WERI-Rb-1 (cell line): Measurements from ENCODE around the gene GFY.

Experiments
- DNase-seq: peaks from one replicate; pipeline ENCODE4 v3.0.0-alpha.2; 2020
- H3K27ac ChIP-seq: fragments of 250-450 bp; sonication (Bioruptor Pico); 2 replicates; pipeline ENCODE4 v1.5.1; 2020; ENCODE audit warnings: mild to moderate bottlenecking, moderate library complexity
- H3K27me3 ChIP-seq: fragments of 250-450 bp; sonication (Bioruptor Pico); 2 replicates; pipeline ENCODE4 v1.5.1; 2021; ENCODE audit warnings: mild to moderate bottlenecking, low read depth, moderate library complexity; ENCODE audit not compliant: insufficient read depth, severe bottlenecking
- H3K36me3 ChIP-seq: fragments of 250-450 bp; sonication (Bioruptor Pico); 2 replicates; pipeline ENCODE4 v1.5.1; 2020; ENCODE audit warnings: mild to moderate bottlenecking, moderate library complexity
- H3K4me3 ChIP-seq: 2 replicates; pipeline ENCODE4 v1.5.1; 2011; ENCODE audit warnings: low read depth, mild to moderate bottlenecking, control low read depth, low read length
- H3K9me3 ChIP-seq: fragments of 250-450 bp; sonication (Bioruptor Pico); 2 replicates; pipeline ENCODE4 v1.5.1; 2021; ENCODE audit warnings: mild to moderate bottlenecking, moderate library complexity; ENCODE audit not compliant: severe bottlenecking
- CTCF ChIP-seq: IDR thresholded peaks from 2 replicates; pipeline ENCODE4 v1.5.1; 2011; ENCODE audit warnings: low read depth, mild to moderate bottlenecking, control low read depth, inconsistent platforms, low read length

GFY gene

GRCh38 chr19:49409441-49410029 lies 15.7 kb upstream of the GFY start:
- Histone ChIP-seq H3K9me3 (no peaks in the 10 kb centered on the region), H3K36me3 (no peaks in the 10 kb centered on the region), H3K4me3 (no peak overlapping the region), H3K27ac (no peak overlapping the region), H3K27me3 (no peaks in the 10 kb centered on the region)
- TF ChIP-seq CTCF: no peak
- no peak for DNase-seq

- H3K27me3 ChIP-seq: no peaks in the 10 kb centered on the region
- no peak for DNase-seq
- no peak overlapping the region for H3K4me3 ChIP-seq
- no peaks in the 10 kb centered on the region for H3K36me3 ChIP-seq
- no peak overlapping the region for H3K27ac ChIP-seq
- TF ChIP-seq CTCF: no peak
- no peaks in the 10 kb centered on the region for H3K9me3 ChIP-seq
Observed at GRCh38 chr19:49411681-49412326, 13.4 kb upstream of the GFY start.

- Histone ChIP-seq H3K36me3 (no peaks in the 10 kb centered on the region), H3K4me3 (no peak overlapping the region), H3K27me3 (no peaks in the 10 kb centered on the region), H3K9me3 (no peaks in the 10 kb centered on the region), H3K27ac (no peak overlapping the region)
- no peak for DNase-seq
- no peak for TF ChIP-seq CTCF
Observed at GRCh38 chr19:49413348-49413747, 11.8 kb upstream of the GFY start.

GRCh38 chr19:49414256-49414655 lies 10.9 kb upstream of the GFY start:
- TF ChIP-seq CTCF: no peak
- Histone ChIP-seq H3K9me3 (no peaks in the 10 kb centered on the region), H3K27ac (no peak overlapping the region), H3K27me3 (no peaks in the 10 kb centered on the region), H3K36me3 (no peaks in the 10 kb centered on the region), H3K4me3 (no peak overlapping the region)
- no peak for DNase-seq

GRCh38 chr19:49415102-49415809 lies 9.9 kb upstream of the GFY start:
- no peaks in the 10 kb centered on the region for H3K27me3 ChIP-seq
- DNase-seq: no peak
- no peak overlapping the region for H3K4me3 ChIP-seq
- TF ChIP-seq CTCF: no peak
- H3K27ac ChIP-seq: no peak overlapping the region; the same call in 1 of the 2 replicates
- no peaks in the 10 kb centered on the region for H3K9me3 ChIP-seq
- H3K36me3 ChIP-seq: no peaks in the 10 kb centered on the region
